ENCODE results near the gene HDDC3. TPM values are rescaled to one million over a fixed set of nuclear protein-coding genes. Genes with fewer than 3 reads are reported as not detected.
A peak's percentile ranks its signal among the peaks of the same experiment; 100 is the strongest.
"Not testable (repeated sequence)": the region's sequence is repeated elsewhere in the genome, so short reads cannot be mapped to it uniquely, and the experiment has no call there.

Gene HDDC3
- total RNA-seq, 2 experiments from 2014 or later, result 28.1 to 29.2 TPM

DNA sequence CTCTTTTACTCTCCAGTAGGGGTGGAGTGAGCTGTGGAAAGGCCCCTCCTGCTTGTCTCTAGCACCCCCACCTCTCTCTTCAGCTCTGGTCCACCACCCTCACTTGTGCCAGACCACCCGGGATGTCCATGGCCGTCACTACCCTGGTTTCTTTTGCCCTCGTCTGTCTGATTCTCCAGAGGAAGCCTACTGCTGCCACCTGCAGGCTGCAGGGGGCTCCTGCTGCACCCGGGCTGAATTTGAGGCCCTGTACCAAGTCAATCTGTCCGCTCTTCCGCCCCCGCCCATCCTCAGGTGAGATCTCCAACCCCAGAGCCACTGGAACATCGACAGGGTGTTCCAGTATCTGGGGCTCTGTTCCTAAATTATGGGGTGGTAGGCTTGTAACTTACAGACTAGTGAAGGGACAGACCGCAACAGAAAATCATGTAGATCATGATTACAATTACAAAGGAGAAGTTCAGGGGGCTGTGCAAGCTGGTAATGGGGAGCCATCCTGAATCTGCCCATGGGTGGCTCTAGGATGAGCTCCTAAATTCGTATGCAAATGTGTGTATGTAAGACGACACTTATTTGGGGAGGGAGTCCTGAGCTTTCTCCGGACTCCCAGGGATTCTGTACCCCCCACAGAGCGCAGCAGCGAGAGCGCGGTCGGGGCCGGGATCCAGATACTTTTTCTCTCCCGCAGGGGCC is 2.1 kb upstream of the HDDC3 start:
- H3K4me3 Mint-ChIP-seq, result peak overlapping the region; percentile 89
- ATAC-seq (ENCODE audit: low read depth), result peak; percentile 23
- peak overlapping the region; percentile 95 for H3K27ac Mint-ChIP-seq
- peak; percentile 88 for DNase-seq
- no peaks in the 10 kb centered on the region for H3K27me3 Mint-ChIP-seq
- H3K36me3 Mint-ChIP-seq, result peaks cover 8% of the 10 kb centered on the region
- no peaks in the 10 kb centered on the region for H3K9me3 Mint-ChIP-seq
- peaks cover 41% of the 10 kb centered on the region for H3K4me1 Mint-ChIP-seq
- POLR2A ChIA-PET, result interaction anchor here (1.1 to 8.0 kb wide), 10 partner anchors 12 to 237 kb away, joined by 3 to 141 read pairs (median 8); partner anchors contain the start of genes BLM, MAN2A2, PRC1 and RCCD1

DNA sequence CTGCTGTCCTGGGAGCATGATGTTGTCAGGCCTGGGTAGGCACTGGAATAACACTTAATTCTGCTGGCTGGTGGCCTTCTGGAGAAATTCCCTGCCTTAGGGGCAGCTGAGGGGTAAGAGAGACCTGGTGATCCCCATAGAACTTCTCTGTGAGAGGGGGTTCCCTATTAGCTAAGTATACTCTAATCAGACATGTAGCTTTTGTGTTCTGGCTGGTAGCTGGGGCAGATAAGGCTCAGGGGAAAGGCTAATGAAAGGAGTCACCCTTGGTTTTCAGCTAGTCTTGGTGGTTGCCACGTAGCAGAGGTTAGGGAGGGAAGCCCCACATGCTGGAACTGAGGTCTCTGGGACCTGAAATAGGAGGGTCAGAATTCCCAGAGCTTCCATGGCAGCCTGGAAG is 952 bp upstream of the HDDC3 start:
- Mint-ChIP-seq H3K27me3 (no peaks in the 10 kb centered on the region), H3K9me3 (no peaks in the 10 kb centered on the region), H3K4me1 (peaks cover 45% of the 10 kb centered on the region), H3K27ac (peak overlapping the region; percentile 99), H3K36me3 (peaks cover 7% of the 10 kb centered on the region), H3K4me3 (peak overlapping the region; percentile 32)
- no peak for ATAC-seq (ENCODE audit: low read depth)
- no peak for DNase-seq
- POLR2A ChIA-PET, result interaction anchor here (1.0 to 8.0 kb wide), 5 partner anchors 21 to 152 kb away, joined by 3 to 141 read pairs (median 11); partner anchors contain the start of genes MAN2A2, PRC1 and RCCD1

DNA sequence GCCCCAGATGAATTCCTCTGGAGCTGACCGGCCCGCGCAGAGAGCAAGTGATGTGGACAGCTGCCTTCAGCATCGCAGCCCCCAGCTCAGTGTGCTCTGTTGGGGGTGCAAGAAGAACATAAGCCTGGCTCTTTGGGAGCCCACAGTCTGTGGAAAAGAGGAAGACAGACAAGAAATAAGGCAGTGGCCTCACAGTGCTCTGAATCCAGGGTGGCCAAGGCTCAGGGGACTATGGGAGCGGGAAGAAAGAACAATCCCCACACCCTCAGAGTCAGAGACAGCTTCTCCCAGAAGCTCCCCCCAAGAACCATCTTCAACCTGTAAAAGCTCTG is 277 bp upstream of the HDDC3 start:
- POLR2A ChIA-PET, result interaction anchor here (0.6 to 8.0 kb wide), 16 partner anchors 9 to 667 kb away, joined by 3 to 141 read pairs (median 3); partner anchors contain the start of genes MAN2A2, PRC1 and RCCD1
- no peaks in the 10 kb centered on the region for H3K9me3 Mint-ChIP-seq
- peak overlapping the region; percentile 99 for H3K27ac Mint-ChIP-seq
- H3K27me3 Mint-ChIP-seq, result no peaks in the 10 kb centered on the region
- H3K4me3 Mint-ChIP-seq, result peak overlapping the region; percentile 99
- no peak for ATAC-seq (ENCODE audit: low read depth)
- peaks cover 46% of the 10 kb centered on the region for H3K4me1 Mint-ChIP-seq
- H3K36me3 Mint-ChIP-seq, result peaks cover 5% of the 10 kb centered on the region
- DNase-seq, result no peak

DNA sequence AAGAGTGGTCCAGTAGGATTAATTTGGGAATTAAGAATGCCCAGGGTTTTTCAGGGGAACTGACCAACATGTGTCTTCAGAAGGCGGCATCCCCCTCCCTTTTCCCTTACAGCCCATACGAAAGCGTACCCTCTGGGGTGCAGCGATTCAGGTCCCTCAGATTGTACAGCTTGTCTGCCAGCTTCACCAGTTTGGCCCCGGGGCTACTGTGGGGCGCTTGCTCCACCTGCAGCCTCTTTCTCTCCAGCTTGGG is 848 bp downstream of the HDDC3 start:
- Mint-ChIP-seq H3K4me3 (peak overlapping the region; percentile 99), H3K27me3 (no peaks in the 10 kb centered on the region), H3K27ac (peak overlapping the region; percentile 99), H3K36me3 (peaks cover 4% of the 10 kb centered on the region), H3K4me1 (peaks cover 40% of the 10 kb centered on the region), H3K9me3 (no peaks in the 10 kb centered on the region)
- DNase-seq (no peak), ATAC-seq (ENCODE audit: low read depth) (no peak)
- POLR2A ChIA-PET, result interaction anchor here (0.6 to 8.0 kb wide), 23 partner anchors 10 to 698 kb away, joined by 3 to 141 read pairs (median 4); partner anchors contain the start of genes BLM, CIB1, GDPGP1 and MAN2A2

DNA sequence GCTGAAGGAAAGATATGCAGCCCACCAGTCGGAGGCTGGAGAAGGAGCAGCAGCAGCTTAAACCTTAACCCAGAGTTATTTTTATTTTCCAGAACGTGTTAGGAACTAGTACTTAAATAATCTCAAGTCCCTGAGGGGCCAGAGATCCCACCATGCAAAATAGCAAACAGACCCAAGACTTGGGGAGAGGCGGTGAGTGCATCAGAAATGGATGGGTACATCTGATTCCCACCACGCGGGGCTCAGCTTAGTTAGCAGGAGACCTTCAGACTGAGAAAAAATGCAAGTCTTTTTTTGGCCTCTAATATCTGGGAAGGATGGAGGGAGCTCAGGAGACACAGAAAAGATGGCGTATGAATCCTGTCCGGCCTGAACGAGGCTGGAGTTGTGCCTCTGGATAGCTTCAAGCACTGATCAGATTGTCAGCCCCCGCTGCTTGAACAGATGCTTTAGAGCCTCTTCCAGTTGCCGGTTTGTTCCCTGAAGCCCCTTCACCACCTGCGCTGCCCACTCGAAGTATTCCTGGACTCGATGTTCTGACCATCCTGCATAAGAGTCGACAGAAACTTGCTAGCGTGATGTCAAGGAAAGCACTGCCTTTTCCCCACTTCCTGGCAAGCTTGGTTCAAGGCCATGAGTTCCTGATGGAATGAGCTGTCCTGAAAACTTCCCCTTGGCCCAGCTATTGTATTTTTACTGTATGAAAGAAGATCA is 1.3 kb downstream of the HDDC3 start:
- ATAC-seq (ENCODE audit: low read depth) (no peak), DNase-seq (no peak)
- Mint-ChIP-seq H3K27ac (peak overlapping the region; percentile 99), H3K9me3 (no peaks in the 10 kb centered on the region), H3K4me1 (peaks cover 36% of the 10 kb centered on the region), H3K27me3 (no peaks in the 10 kb centered on the region), H3K36me3 (no peaks in the 10 kb centered on the region), H3K4me3 (peak overlapping the region; percentile 99)
- POLR2A ChIA-PET, result interaction anchor here (0.6 to 8.0 kb wide), 20 partner anchors 9 to 697 kb away, joined by 3 to 141 read pairs (median 4); partner anchors contain the start of genes BLM, CIB1, GDPGP1 and MAN2A2

DNA sequence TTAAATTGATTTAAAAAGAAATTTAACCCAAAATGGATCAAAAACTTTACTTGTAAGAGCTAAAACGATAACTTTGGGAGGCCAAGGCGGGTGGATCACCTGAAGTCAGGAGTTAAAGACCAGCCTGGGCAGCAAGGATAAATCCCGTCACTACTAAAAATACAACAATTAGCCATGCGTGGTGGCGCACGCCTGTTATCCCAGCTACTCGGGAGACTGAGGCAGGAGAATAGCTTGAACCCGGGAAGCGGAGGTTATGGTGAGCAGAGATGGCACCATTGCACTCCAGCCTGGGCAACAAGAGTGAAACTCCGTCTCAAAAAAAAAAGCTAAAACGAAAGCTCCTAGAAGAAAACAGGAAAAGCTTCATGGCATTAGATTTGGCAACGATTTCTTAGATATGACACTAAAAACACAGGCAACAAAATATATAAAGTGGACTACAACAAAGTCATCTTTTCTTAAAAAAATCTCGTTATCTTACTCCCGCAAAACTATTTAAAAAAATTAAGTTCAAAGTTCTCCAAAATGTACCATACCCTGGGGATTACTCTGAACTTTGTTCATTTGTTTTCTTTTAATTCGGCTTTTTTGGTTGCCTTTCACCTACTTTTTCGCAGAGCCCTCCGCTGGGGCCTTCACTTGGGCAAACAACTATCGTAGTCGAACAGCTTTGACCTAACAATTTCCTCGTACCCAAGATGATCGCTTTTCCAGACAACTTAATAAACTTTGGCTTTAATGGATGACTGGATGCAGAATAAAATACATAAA is 2.9 kb downstream of the HDDC3 start:
- H3K36me3 Mint-ChIP-seq, result peaks cover 2% of the 10 kb centered on the region
- POLR2A ChIA-PET, result interaction anchor here (1.0 to 8.0 kb wide), 6 partner anchors 10 to 212 kb away, joined by 3 to 141 read pairs (median 6); partner anchors contain the start of genes BLM, MAN2A2 and RCCD1
- no peak for DNase-seq
- no peaks in the 10 kb centered on the region for H3K9me3 Mint-ChIP-seq
- peaks cover 39% of the 10 kb centered on the region for H3K4me1 Mint-ChIP-seq
- H3K27me3 Mint-ChIP-seq, result no peaks in the 10 kb centered on the region
- peak overlapping the region; percentile 99 for H3K4me3 Mint-ChIP-seq
- peak overlapping the region; percentile 99 for H3K27ac Mint-ChIP-seq
- no peak for ATAC-seq (ENCODE audit: low read depth)

DNA sequence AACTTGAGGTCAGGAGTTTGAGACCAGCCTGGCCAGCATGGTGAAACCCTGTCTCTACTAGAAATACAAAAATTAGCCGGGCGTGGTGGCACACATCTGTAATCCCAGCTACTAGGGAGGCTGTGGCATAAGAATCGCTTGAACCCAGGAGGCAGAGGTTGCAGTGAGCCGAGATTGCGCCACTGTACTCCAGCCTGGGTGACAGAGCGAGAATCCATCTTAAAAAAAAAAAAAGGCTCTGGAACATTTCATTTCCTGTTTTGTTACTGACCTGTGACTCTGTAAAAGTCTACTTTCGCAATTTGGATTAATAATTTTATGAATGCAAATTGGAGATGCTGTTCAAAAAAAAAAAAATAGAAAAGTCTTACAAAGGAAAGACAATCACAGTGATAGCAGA is 4.2 kb downstream of the HDDC3 start:
- not testable (repeated sequence) for H3K36me3 Mint-ChIP-seq; ATAC-seq (ENCODE audit: low read depth); H3K27me3 Mint-ChIP-seq; H3K9me3 Mint-ChIP-seq; DNase-seq
- peak overlapping the region; percentile 54 for H3K27ac Mint-ChIP-seq
- peaks cover 29% of the 10 kb centered on the region for H3K4me1 Mint-ChIP-seq
- POLR2A ChIA-PET, result interaction anchor here (0.6 to 0.7 kb wide), 2 partner anchors 216 to 785 kb away, joined by 3 to 9 read pairs; no protein-coding TSS in a partner anchor
- peak overlapping the region; percentile 37 for H3K4me3 Mint-ChIP-seq

DNA sequence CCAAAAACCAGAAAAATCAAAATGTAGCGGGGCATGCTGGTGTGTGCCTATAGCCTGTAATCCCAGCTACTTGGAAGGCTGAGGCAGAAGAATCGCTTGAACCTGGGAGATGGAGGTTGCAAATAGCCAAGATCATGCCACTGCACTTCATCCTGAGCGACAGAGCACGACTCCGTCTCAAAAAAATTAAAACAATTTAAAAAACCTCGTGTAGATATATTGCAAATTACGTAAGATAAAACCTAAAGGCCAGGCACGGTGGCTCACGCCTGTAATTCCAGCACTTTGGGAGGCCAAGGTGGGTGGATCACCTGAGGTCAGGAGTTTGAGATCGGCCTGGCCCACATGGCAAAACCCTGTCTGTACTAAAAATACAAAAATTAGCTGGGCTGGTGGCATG is 5.6 kb downstream of the HDDC3 start:
- H3K27ac Mint-ChIP-seq; DNase-seq; H3K4me3 Mint-ChIP-seq; H3K9me3 Mint-ChIP-seq; H3K27me3 Mint-ChIP-seq; ATAC-seq (ENCODE audit: low read depth): not testable (repeated sequence)
- peaks cover 27% of the 10 kb centered on the region for H3K4me1 Mint-ChIP-seq
- H3K36me3 Mint-ChIP-seq, result peaks cover 13% of the 10 kb centered on the region
- POLR2A ChIA-PET, result interaction anchor here (0.7 kb wide), 1 partner anchor 727 kb away, joined by 3 read pairs; no protein-coding TSS in a partner anchor

DNA sequence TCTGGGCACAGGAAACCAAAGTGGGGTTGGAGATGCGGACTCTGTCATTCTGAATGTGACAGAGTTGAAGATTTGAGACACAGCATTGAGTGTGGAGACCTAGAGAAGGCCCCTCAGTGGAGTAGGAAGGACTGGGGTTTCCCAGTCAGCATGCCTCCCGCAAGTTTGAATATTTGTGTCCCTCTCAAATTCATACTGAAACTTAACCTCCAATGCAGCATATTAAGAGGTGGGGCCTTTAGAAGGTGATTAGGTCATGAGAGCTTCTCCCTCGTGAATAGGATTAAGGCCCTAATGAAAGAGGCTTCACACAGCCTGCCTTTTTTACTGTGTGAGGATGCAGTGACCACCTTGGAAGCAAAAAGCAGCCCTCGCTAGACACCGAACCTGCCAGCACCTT is 8.0 kb downstream of the HDDC3 start:
- no peak overlapping the region for H3K27ac Mint-ChIP-seq
- DNase-seq (no peak), ATAC-seq (ENCODE audit: low read depth) (no peak)
- peaks cover 27% of the 10 kb centered on the region for H3K36me3 Mint-ChIP-seq
- peaks cover 12% of the 10 kb centered on the region for H3K4me1 Mint-ChIP-seq
- no peaks in the 10 kb centered on the region for H3K9me3 Mint-ChIP-seq
- POLR2A ChIA-PET, result no interaction called here
- H3K27me3 Mint-ChIP-seq, result no peaks in the 10 kb centered on the region
- no peak overlapping the region for H3K4me3 Mint-ChIP-seq

DNA sequence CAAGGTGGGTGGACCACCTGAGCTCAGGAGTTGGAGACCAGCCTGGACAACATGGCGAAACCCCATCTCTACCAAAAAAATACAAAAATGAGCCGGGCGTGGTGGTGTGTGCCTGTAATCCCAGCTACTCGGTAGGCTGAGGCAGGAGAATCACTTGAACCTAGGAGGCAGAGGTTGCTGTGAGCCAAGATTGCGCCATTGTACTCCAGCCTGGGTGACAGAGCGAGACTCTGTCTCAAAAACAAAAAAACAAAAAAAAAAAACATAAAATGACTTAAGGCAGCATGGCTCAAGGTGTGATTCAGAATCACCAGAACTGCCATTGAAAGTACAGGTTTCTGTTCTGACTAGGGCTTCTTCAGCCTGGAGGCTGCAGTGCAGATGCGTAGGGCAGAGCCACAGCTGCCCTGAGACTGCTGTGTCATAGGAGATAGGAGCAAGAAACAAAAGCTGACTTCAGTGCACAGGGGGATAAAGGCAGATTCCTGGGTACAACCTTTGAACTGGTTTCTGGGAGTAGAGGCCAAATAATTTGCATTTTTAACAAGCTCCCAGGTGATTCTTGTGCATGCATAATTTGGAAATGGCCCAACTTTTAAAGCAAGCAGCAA is 9.5 kb downstream of the HDDC3 start:
- H3K27me3 Mint-ChIP-seq; DNase-seq; H3K27ac Mint-ChIP-seq; H3K4me1 Mint-ChIP-seq; ATAC-seq (ENCODE audit: low read depth); H3K4me3 Mint-ChIP-seq; H3K9me3 Mint-ChIP-seq: not testable (repeated sequence)
- POLR2A ChIA-PET, result interaction anchor here (1.0 to 2.4 kb wide), 2 partner anchors 17 to 19 kb away, joined by 4 to 9 read pairs; partner anchors contain the start of gene MAN2A2
- peaks cover 29% of the 10 kb centered on the region for H3K36me3 Mint-ChIP-seq

DNA sequence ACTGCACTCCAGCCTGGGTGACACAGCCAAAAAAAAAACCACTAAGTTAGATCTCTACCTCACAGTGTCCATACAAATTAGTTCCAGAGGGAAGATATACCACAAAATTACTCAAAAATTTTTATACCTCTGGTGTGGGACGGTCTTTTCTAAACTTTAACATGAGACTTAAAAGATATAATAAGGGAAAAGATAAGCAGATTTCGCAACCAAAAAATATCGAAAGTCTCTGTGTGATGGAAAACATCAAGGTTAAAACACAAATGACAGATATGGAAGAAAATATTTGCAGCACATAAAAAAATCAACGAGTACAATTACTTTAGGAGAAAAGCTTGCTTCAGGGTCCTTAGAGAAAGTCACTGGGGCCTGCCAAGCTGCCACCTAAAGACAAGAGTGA is 10.5 kb downstream of the HDDC3 start:
- H3K9me3 Mint-ChIP-seq, result no peaks in the 10 kb centered on the region
- peaks cover 7% of the 10 kb centered on the region for H3K4me1 Mint-ChIP-seq
- POLR2A ChIA-PET, result interaction anchor here (0.8 to 2.4 kb wide), 4 partner anchors 9 to 18 kb away, joined by 3 to 9 read pairs (median 4); partner anchors contain the start of gene MAN2A2
- no peak for ATAC-seq (ENCODE audit: low read depth)
- H3K36me3 Mint-ChIP-seq, result peaks cover 35% of the 10 kb centered on the region
- no peak overlapping the region for H3K27ac Mint-ChIP-seq
- H3K4me3 Mint-ChIP-seq, result no peak overlapping the region
- no peaks in the 10 kb centered on the region for H3K27me3 Mint-ChIP-seq
- no peak for DNase-seq

DNA sequence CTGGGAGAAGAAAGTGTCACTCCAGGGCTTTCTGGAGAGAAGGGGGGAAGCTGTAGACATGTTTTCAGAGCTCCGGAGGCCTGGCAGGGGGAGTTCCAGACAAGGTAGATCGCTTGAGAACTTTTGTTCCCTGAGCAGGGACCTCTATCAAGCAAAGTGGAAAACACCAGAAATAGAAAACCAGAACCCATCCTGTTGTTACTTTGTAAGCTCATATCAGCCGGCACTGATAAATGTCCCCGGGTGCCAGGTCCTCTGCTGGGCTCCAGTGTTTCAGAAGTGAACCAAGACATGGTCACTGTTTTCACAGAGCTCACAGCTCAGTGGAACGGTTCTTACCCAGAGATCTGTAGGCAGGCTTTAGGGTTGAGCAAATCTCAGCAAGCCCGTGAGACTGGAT is 13.5 kb downstream of the HDDC3 start:
- H3K36me3 Mint-ChIP-seq, result peaks cover 37% of the 10 kb centered on the region
- POLR2A ChIA-PET, result no interaction called here
- no peak overlapping the region for H3K27ac Mint-ChIP-seq

More for the DNA sequence above, 13.5 kb downstream of the HDDC3 start:
- DNase-seq (no peak), ATAC-seq (ENCODE audit: low read depth) (no peak)
- peaks cover 4% of the 10 kb centered on the region for H3K4me1 Mint-ChIP-seq
- H3K4me3 Mint-ChIP-seq, result no peak overlapping the region
- no peaks in the 10 kb centered on the region for H3K9me3 Mint-ChIP-seq
- H3K27me3 Mint-ChIP-seq, result no peaks in the 10 kb centered on the region
